MCF 10A (cell line): ENCODE results near the gene TRIM2. TPM values are rescaled to one million over a fixed set of nuclear protein-coding genes. Genes with fewer than 3 reads are reported as not detected.
"Not testable (repeated sequence)": the region's sequence is repeated elsewhere in the genome, so short reads cannot be mapped to it uniquely, and the experiment has no call there.

Source experiments
- BruUV-seq: library from RNA; stranded (reverse); fragments of 400-500 nt; replicated peaks from 2 replicates; lab custom pipeline; 2021; lab: Mats Ljungman, UMichigan
- CTCF ChIA-PET: fragments of 300-600 bp; sonication (Branson Sonifier 250); formaldehyde crosslinking; extraction: SDS; loops from one replicate; lab custom pipeline; 2021; ENCODE audit warnings: antibody characterized with exemption, inconsistent platforms; lab: Yijun Ruan, JAX
- POLR2A ChIA-PET: fragments of 300-600, 350-650 bp; sonication (Branson Sonifier 250); formaldehyde crosslinking; extraction: SDS; loops from one replicate; lab custom pipeline; 2020; ENCODE audit warnings: antibody characterized with exemption, inconsistent platforms; lab: Yijun Ruan, JAX
- DNase-seq: peaks from one replicate; pipeline ENCODE4 v3.0.0-alpha.2; 2018; ENCODE audit not compliant: unreplicated experiment
- H3K27ac Mint-ChIP-seq: one replicate; pipeline ENCODE4 v1.8.0; 2022; ENCODE audit warnings: mild to moderate bottlenecking, low read depth, mixed read lengths; ENCODE audit not compliant: unreplicated experiment
- H3K27me3 Mint-ChIP-seq: one replicate; pipeline ENCODE4 v1.8.0; 2022; ENCODE audit warnings: mixed read lengths; ENCODE audit not compliant: insufficient read depth, unreplicated experiment
- H3K36me3 Mint-ChIP-seq: one replicate; pipeline ENCODE4 v1.8.0; 2022; ENCODE audit warnings: mild to moderate bottlenecking, moderate library complexity, mixed read lengths; ENCODE audit not compliant: insufficient read depth, unreplicated experiment
- H3K4me1 Mint-ChIP-seq: one replicate; pipeline ENCODE4 v1.8.0; 2022; ENCODE audit warnings: mixed read lengths; ENCODE audit not compliant: insufficient read depth, unreplicated experiment
- H3K4me3 Mint-ChIP-seq: one replicate; pipeline ENCODE4 v1.8.0; 2022; ENCODE audit warnings: mild to moderate bottlenecking, moderate library complexity, mixed read lengths; ENCODE audit not compliant: unreplicated experiment
- H3K9me3 Mint-ChIP-seq: one replicate; pipeline ENCODE4 v1.8.0; 2022; ENCODE audit warnings: mixed read lengths; ENCODE audit not compliant: unreplicated experiment
- CTCF ChIP-seq: fragments of 200-600 bp; IDR thresholded peaks from one replicate; pipeline ENCODE4 v1.8.0; 2022; ENCODE audit warnings: antibody characterized with exemption, mild to moderate bottlenecking; ENCODE audit not compliant: unreplicated experiment
- intact Hi-C: fragments of 100-400 bp; cut with micrococcal nuclease; formaldehyde crosslinking; loops from 2 replicates; pipeline ENCODE4 v1.14.1; 2022
- total RNA-seq: library from RNA; stranded (reverse); gene quantifications from 2 replicates; pipeline ENCODE4 v1.2.3, GENCODE V29; 2022

Gene TRIM2
- total RNA-seq, 1 experiment from 2014 or later: 37.2 TPM

GRCh38 chr4:153159016-153159415, 45.2 kb upstream of the TRIM2 start:
- intact Hi-C loops: no loop called here
- Mint-ChIP-seq H3K4me1 (peaks cover 7% of the 10 kb centered on the region), H3K27me3 (peaks cover 18% of the 10 kb centered on the region), H3K27ac (no peak overlapping the region), H3K4me3 (no peak overlapping the region), H3K9me3 (no peaks in the 10 kb centered on the region), H3K36me3 (no peaks in the 10 kb centered on the region)
- no TSS peak for BruUV-seq
- POLR2A ChIA-PET: no interaction called here
- TF ChIP-seq CTCF: no peak
- DNase-seq: no peak
- CTCF ChIA-PET: interaction anchor here (0.9 to 1.8 kb wide), 3 partner anchors 10 to 161 kb away, joined by 3 read pairs; no protein-coding TSS in a partner anchor

GRCh38 chr4:153159728-153160221, 44.5 kb upstream of the TRIM2 start:
- H3K4me3 Mint-ChIP-seq: no peak overlapping the region
- BruUV-seq: no TSS peak
- CTCF ChIA-PET: interaction anchor here (0.9 to 1.7 kb wide), 2 partner anchors 17 to 160 kb away, joined by 3 to 7 read pairs; no protein-coding TSS in a partner anchor
- POLR2A ChIA-PET: no interaction called here
- peaks cover 18% of the 10 kb centered on the region for H3K27me3 Mint-ChIP-seq
- intact Hi-C loops: no loop called here
- peaks cover 7% of the 10 kb centered on the region for H3K4me1 Mint-ChIP-seq
- H3K9me3 Mint-ChIP-seq: peaks cover 3% of the 10 kb centered on the region
- no peaks in the 10 kb centered on the region for H3K36me3 Mint-ChIP-seq
- H3K27ac Mint-ChIP-seq: no peak overlapping the region
- no peak for TF ChIP-seq CTCF
- peak; percentile 29 for DNase-seq

GRCh38 chr4:153160821-153161220, 43.4 kb upstream of the TRIM2 start:
- Mint-ChIP-seq H3K4me1 (peaks cover 7% of the 10 kb centered on the region), H3K36me3 (no peaks in the 10 kb centered on the region), H3K27me3 (peaks cover 18% of the 10 kb centered on the region), H3K9me3 (peaks cover 8% of the 10 kb centered on the region), H3K4me3 (no peak overlapping the region), H3K27ac (no peak overlapping the region)
- TF ChIP-seq CTCF: no peak
- ChIA-PET POLR2A (no interaction called here), CTCF (interaction anchor here (0.6 to 1.7 kb wide), 2 partner anchors 18 to 69 kb away, joined by 3 to 7 read pairs; no protein-coding TSS in a partner anchor)
- intact Hi-C loops: no loop called here
- BruUV-seq: no TSS peak
- no peak for DNase-seq

- peaks cover 8% of the 10 kb centered on the region for H3K9me3 Mint-ChIP-seq
- H3K36me3 Mint-ChIP-seq: no peaks in the 10 kb centered on the region
- no peak overlapping the region for H3K4me3 Mint-ChIP-seq
- H3K27me3 Mint-ChIP-seq: peaks cover 18% of the 10 kb centered on the region
- no TSS peak for BruUV-seq
- peaks cover 7% of the 10 kb centered on the region for H3K4me1 Mint-ChIP-seq
- TF ChIP-seq CTCF: no peak
- intact Hi-C loops: no loop called here
- no peak overlapping the region for H3K27ac Mint-ChIP-seq
- ChIA-PET CTCF (interaction anchor here (0.6 to 1.7 kb wide), 2 partner anchors 19 to 68 kb away, joined by 3 to 7 read pairs; no protein-coding TSS in a partner anchor), POLR2A (no interaction called here)
- no peak for DNase-seq
Observed at GRCh38 chr4:153161226-153161963, 42.8 kb upstream of the TRIM2 start.

- DNase-seq, H3K36me3 Mint-ChIP-seq, H3K27me3 Mint-ChIP-seq, H3K9me3 Mint-ChIP-seq, H3K4me1 Mint-ChIP-seq, H3K27ac Mint-ChIP-seq, intact Hi-C loops, CTCF ChIA-PET, BruUV-seq, H3K4me3 Mint-ChIP-seq: not testable (repeated sequence)
- POLR2A ChIA-PET: interaction anchor here (1.2 kb wide), 1 partner anchor 11 kb away, joined by 3 read pairs; no protein-coding TSS in a partner anchor
Observed at GRCh38 chr4:153165236-153165635, 39.0 kb upstream of the TRIM2 start.
